IMR-90 (cell line): ENCODE data around the gene LLGL1. TPM values are rescaled to one million over a fixed set of nuclear protein-coding genes. Genes with fewer than 3 reads are reported as not detected.

Experiments used
- ATAC-seq: fragments of 200-7000 bp; cut with Tn5 transposase; 2 replicates; pipeline ENCODE4 v1.9.1; 2020; ENCODE audit warnings: low read depth, mild to moderate bottlenecking, moderate library complexity
- BruUV-seq: library from RNA; stranded (reverse); fragments of 400-500 nt; replicated peaks from 2 replicates; lab custom pipeline; 2021; lab: Mats Ljungman, UMichigan
- CTCF ChIA-PET: fragments of 300-600 bp; formaldehyde crosslinking; extraction: SDS; loops from one replicate; lab custom pipeline; 2021; ENCODE audit warnings: antibody characterized with exemption; lab: Yijun Ruan, JAX
- POLR2A ChIA-PET: fragments of 300-600 bp; sonication (Branson Sonifier 250); formaldehyde crosslinking; loops from one replicate; lab custom pipeline; 2022; ENCODE audit warnings: antibody characterized with exemption; ENCODE audit not compliant: unreplicated experiment; lab: Charles Lee
- DNase-seq: peaks from one replicate; pipeline ENCODE4 v3.0.0; 2013
- H2AFZ ChIP-seq: replicated peaks from 2 replicates; pipeline ENCODE3; 2013; ENCODE audit warnings: low read length, mild to moderate bottlenecking; ENCODE audit not compliant: poor library complexity
- H2AK5ac ChIP-seq: 2 replicates; pipeline ENCODE4 v1.6.1; 2013; ENCODE audit warnings: low read depth, low read length, inconsistent platforms
- H2AK9ac ChIP-seq: replicated peaks from 2 replicates; pipeline ENCODE3; 2013; ENCODE audit warnings: mild to moderate bottlenecking, low read depth, low read length, moderate library complexity; ENCODE audit not compliant: poor library complexity
- H2BK120ac ChIP-seq: 2 replicates; pipeline ENCODE4 v1.6.1; 2013; ENCODE audit warnings: low read depth, low read length, inconsistent platforms
- H2BK15ac ChIP-seq: 3 replicates; pipeline ENCODE4 v1.6.1; 2013; ENCODE audit warnings: low read depth, low read length, inconsistent platforms
- H2BK20ac ChIP-seq: 2 replicates; pipeline ENCODE4 v1.6.1; 2013; ENCODE audit warnings: low read depth, mild to moderate bottlenecking, inconsistent platforms, low read length, moderate library complexity
- H2BK5ac ChIP-seq: 2 replicates; pipeline ENCODE4 v1.6.1; 2013; ENCODE audit warnings: mild to moderate bottlenecking, low read depth, low read length, inconsistent platforms; ENCODE audit not compliant: poor library complexity, severe bottlenecking
- H3K14ac ChIP-seq: replicated peaks from 2 replicates; pipeline ENCODE4 v1.6.1; 2013; ENCODE audit warnings: low read depth, low read length, inconsistent platforms
- H3K18ac ChIP-seq: 2 replicates; pipeline ENCODE4 v1.6.1; 2013; ENCODE audit warnings: low read depth, low read length, control low read depth
- H3K23ac ChIP-seq: 2 replicates; pipeline ENCODE4 v1.6.1; 2013; ENCODE audit warnings: low read depth, low read length, inconsistent platforms
- H3K27ac ChIP-seq: 2 replicates; pipeline ENCODE4 v1.5.1; 2013; ENCODE audit warnings: mild to moderate bottlenecking, control low read depth, low read length; ENCODE audit not compliant: insufficient read depth
- H3K27me3 ChIP-seq: 2 replicates; pipeline ENCODE4 v1.6.1; 2013; ENCODE audit warnings: low read length; ENCODE audit not compliant: control insufficient read depth, insufficient read depth
- H3K36me3 ChIP-seq: 2 replicates; pipeline ENCODE4 v1.6.1; 2013; ENCODE audit warnings: low read length, mixed read lengths; ENCODE audit not compliant: control insufficient read depth, insufficient read depth
- H3K4ac ChIP-seq: 2 replicates; pipeline ENCODE4 v1.6.1; 2013; ENCODE audit warnings: low read depth, low read length, inconsistent platforms
- H3K4me1 ChIP-seq: 2 replicates; pipeline ENCODE4 v1.6.1; 2013; ENCODE audit warnings: low read length, mixed read lengths; ENCODE audit not compliant: control insufficient read depth, insufficient read depth
- H3K4me2 ChIP-seq: 2 replicates; pipeline ENCODE4 v1.6.1; 2013; ENCODE audit warnings: low read depth, mild to moderate bottlenecking, control low read depth, low read length, moderate library complexity
- H3K4me3 ChIP-seq: 2 replicates; pipeline ENCODE4 v1.5.1; 2013; ENCODE audit warnings: low read depth, mild to moderate bottlenecking, control low read depth, low read length, moderate library complexity; ENCODE audit not compliant: insufficient read depth
- H3K56ac ChIP-seq: 2 replicates; pipeline ENCODE4 v1.6.1; 2013; ENCODE audit warnings: low read length, inconsistent platforms; ENCODE audit not compliant: insufficient read depth; ENCODE audit errors: extremely low read depth
- H3K79me1 ChIP-seq, 2 experiments: 2 replicates each; pipeline ENCODE4 v1.6.1; 2013; ENCODE audit warnings: low read length in 2 of 2, inconsistent platforms in 1 of 2, low read depth in 1 of 2
- H3K9ac ChIP-seq: 2 replicates; pipeline ENCODE4 v1.6.1; 2013; ENCODE audit warnings: low read depth, low read length, control low read depth
- H3K9me1 ChIP-seq: 2 replicates; pipeline ENCODE4 v1.6.1; 2013; ENCODE audit warnings: low read length, inconsistent platforms; ENCODE audit not compliant: insufficient read depth
- H3K9me3 ChIP-seq: 2 replicates; pipeline ENCODE4 v1.6.1; 2013; ENCODE audit warnings: low read length; ENCODE audit not compliant: control insufficient read depth, insufficient read depth
- H4K20me1 ChIP-seq: 2 replicates; pipeline ENCODE4 v1.6.1; 2013; ENCODE audit warnings: low read length, inconsistent platforms; ENCODE audit not compliant: insufficient read depth
- H4K5ac ChIP-seq: 2 replicates; pipeline ENCODE4 v1.6.1; 2013; ENCODE audit warnings: mild to moderate bottlenecking, low read depth, low read length, control low read depth
- H4K8ac ChIP-seq, 2 experiments: 2 replicates each; pipeline ENCODE4 v1.6.1; 2013; ENCODE audit warnings: low read depth in 2 of 2, low read length in 2 of 2, control low read depth in 1 of 2, inconsistent platforms in 1 of 2
- H4K91ac ChIP-seq: 2 replicates; pipeline ENCODE4 v1.6.1; 2013; ENCODE audit warnings: low read depth, low read length, inconsistent platforms; ENCODE audit not compliant: insufficient read depth
- MAFK ChIP-seq: IDR thresholded peaks from 2 replicates; pipeline ENCODE4 v1.6.1; 2012; ENCODE audit warnings: low read depth, low read length, improper control_type of control experiment
- WGBS, 2 experiments: methylation state at CpG; one replicate each; pipeline versions ENCODE4 v1.1.5 to v1.1.7; 2013; ENCODE audit warnings: missing lambda C conversion rate in 2 of 2; ENCODE audit not compliant: insufficient read length in 1 of 2; ENCODE audit errors: extremely low coverage in 2 of 2; 5-methylcytosine and 5-hydroxymethylcytosine counted together
- dilution Hi-C: fragments of 300-500 bp; cut with HindIII; formaldehyde crosslinking; loops from one replicate; pipeline ENCODE4 v1.14.3; 2018; ENCODE audit warnings: low sequenced_read_pairs; ENCODE audit not compliant: unreplicated experiment
- in situ Hi-C: fragments of 300-500 bp; cut with MboI; formaldehyde crosslinking; loops from 3 replicates; pipeline ENCODE4 v1.14.3; 2019; ENCODE audit warnings: low sequenced_read_pairs, inconsistent platforms, mixed read lengths
- intact Hi-C: fragments of 100-400 bp; cut with micrococcal nuclease; formaldehyde crosslinking; loops from 2 replicates; pipeline ENCODE4 v1.10.0; 2022
- polyA plus RNA-seq, 3 experiments: library from polyadenylated mRNA; depleted of rRNA; stranded (reverse); fragments of >200 nt; gene quantifications; 2 replicates each; pipeline ENCODE4 v1.2.3, GENCODE V29; 2012; ENCODE audit warnings: low replicate concordance in 1 of 3
- total RNA-seq: library from RNA; depleted of rRNA; stranded (reverse); fragments of >200 nt; gene quantifications from 2 replicates; pipeline ENCODE4 v1.2.3, GENCODE V29; 2012

Gene LLGL1
- total and polyA plus RNA-seq, 2 of the 4 experiments (the other 2 are of a cell fraction) = 40.1 to 52.9 TPM

DNA sequence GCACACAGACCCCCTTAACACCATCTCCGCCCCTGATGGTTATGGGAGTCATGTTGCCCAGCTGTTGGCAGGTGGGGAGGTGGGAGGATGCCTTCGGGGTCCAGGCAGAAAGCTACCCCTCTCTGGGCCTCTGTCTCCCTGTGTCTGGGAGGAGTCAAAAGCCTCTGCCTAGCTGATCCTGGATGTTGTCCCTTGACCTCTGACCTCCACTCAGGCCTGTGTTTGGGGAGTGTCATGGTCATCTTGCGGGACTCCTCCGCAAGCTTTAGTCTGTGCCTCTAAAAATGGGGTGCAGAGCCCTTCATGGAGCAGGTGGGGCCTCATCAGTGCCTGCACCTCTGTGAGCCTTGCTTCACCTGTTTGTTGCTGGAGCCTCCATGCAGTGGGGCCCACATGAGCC lies 3.8 kb downstream of the LLGL1 start:
- no CpG with 5 or more reads among the region's 4 CpGs for WGBS, 2 experiments
- intact Hi-C loops = no loop called here

More for the DNA sequence above, 3.8 kb downstream of the LLGL1 start:
- Histone ChIP-seq H3K4ac (no peak overlapping the region), H3K36me3 (peaks cover 22% of the 10 kb centered on the region; the same call in 1 of the 2 replicates), H3K14ac (no peak overlapping the region), H4K91ac (no peak overlapping the region), H3K56ac (no peak overlapping the region), H3K4me1 (peaks cover 16% of the 10 kb centered on the region), H3K27me3 (no peaks in the 10 kb centered on the region), H2BK5ac (no peak overlapping the region), H4K8ac (no peak overlapping the region), H3K9me1 (peaks cover 10% of the 10 kb centered on the region), H2AK5ac (no peak overlapping the region), H3K79me1 (peaks cover 16 to 69% of the 10 kb centered on the region in 2 experiments), H4K20me1 (peaks cover 61% of the 10 kb centered on the region), H3K23ac (no peak overlapping the region), H3K18ac (no peak overlapping the region), H4K5ac (no peak overlapping the region), H2BK15ac (no peak overlapping the region), H2AFZ (no peak overlapping the region), H2BK120ac (no peak overlapping the region), H3K9ac (no peak overlapping the region), H3K9me3 (no peaks in the 10 kb centered on the region), H3K4me3 (no peak overlapping the region), H2BK20ac (no peak overlapping the region), H2AK9ac (no peak overlapping the region), H3K4me2 (no peak overlapping the region), H3K27ac (no peak overlapping the region)
- POLR2A ChIA-PET = no interaction called here
- ATAC-seq (no peak), DNase-seq (no peak)
- no TSS peak for BruUV-seq
- in situ Hi-C loops (no loop called here), dilution Hi-C loops (no loop called here)
- CTCF ChIA-PET = no interaction called here
- no peak for TF ChIP-seq MAFK
